ENCODE results near the gene NUP107. TPM values are rescaled to one million over a fixed set of nuclear protein-coding genes. Genes with fewer than 3 reads are reported as not detected.

NUP107 gene
- total and polyA plus RNA-seq, 8 donors: 5.7 to 99.1 (median 19.4) TPM

DNA sequence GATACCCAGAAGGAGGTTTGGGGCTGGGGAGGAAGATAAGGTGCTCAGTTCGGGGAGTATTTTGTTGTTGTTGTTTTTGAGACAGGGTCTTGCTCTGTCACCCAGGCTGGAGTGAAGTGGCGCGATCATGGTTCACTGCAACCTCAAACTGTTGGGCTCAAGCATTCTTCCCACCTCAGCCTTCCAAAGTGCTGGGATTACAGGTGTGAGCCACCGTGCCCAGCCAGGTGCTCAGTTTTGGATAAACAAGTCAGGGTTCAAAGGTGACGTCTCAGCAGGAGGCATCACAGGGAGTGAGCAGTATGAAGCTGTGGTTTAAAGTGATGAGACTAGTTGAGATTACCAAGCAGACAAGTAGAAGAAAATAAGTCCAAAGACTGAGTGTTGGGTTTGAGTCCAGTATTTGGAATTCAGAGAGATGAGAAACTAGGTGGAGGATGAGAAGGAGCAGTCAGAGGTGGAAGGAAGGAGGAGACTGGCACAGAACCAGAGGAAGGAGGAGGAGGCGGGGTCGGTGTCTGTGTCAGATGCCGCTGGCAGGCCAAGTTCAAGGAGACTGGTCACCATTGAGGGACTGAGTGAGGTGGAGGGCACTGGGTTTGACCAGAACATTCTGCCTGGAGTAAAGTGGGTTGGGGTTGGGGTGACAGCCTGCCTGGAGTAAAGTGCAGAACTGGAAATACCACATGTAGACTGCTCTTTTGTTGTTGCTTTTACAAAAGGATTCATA lies 75.3 kb downstream of the NUP107 start:
- Histone ChIP-seq H3K27me3 (no peaks in the 10 kb centered on the region), H3K4me1 (no peaks in the 10 kb centered on the region), H3K4me3 (no peak overlapping the region), H3K36me3 (peaks cover 9 to 90% (median 78%) of the 10 kb centered on the region in 4 donors), H3K27ac (no peak overlapping the region), H3K9me3 (no peaks in the 10 kb centered on the region)
- 81 to 87% (median 84%) methylated on average over 8 of the region's 8 CpGs for WGBS, 5 donors
- no peak for DNase-seq
- intact Hi-C loops (cut with DNase I; ENCODE audit: low total_unique reads): no loop called here
- TF ChIP-seq, protein P1, sequence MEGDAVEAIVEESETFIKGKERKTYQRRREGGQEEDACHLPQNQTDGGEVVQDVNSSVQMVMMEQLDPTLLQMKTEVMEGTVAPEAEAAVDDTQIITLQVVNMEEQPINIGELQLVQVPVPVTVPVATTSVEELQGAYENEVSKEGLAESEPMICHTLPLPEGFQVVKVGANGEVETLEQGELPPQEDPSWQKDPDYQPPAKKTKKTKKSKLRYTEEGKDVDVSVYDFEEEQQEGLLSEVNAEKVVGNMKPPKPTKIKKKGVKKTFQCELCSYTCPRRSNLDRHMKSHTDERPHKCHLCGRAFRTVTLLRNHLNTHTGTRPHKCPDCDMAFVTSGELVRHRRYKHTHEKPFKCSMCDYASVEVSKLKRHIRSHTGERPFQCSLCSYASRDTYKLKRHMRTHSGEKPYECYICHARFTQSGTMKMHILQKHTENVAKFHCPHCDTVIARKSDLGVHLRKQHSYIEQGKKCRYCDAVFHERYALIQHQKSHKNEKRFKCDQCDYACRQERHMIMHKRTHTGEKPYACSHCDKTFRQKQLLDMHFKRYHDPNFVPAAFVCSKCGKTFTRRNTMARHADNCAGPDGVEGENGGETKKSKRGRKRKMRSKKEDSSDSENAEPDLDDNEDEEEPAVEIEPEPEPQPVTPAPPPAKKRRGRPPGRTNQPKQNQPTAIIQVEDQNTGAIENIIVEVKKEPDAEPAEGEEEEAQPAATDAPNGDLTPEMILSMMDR (IDR thresholded peaks at IDR 0.05): no peak
- no peak for TF ChIP-seq POLR2A (IDR thresholded peaks at IDR 0.05)
- TF ChIP-seq POLR2AphosphoS5 (IDR thresholded peaks at IDR 0.05): no peak
- no peak for TF ChIP-seq EP300 (IDR thresholded peaks at IDR 0.05)

DNA sequence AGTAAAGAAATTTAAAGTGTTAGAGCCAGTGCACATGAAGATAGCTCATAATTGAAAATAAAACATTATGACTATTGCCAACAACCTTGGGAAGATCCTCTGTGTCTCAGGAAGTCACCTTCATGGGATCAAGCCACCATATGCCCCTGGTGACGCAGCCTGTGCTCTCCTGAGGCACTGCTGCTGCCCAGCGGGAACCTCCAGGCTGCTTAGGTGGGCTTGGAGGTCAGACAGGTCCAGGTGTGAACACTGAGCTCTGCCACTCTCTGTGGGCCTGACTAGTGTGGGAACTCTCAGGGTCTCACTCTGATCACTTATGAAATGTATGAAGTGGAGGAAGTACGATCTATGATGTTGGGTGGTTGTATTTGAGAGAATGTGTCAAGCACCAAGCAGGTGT lies 75.9 kb downstream of the NUP107 start:
- 93 to 99% (median 97%) methylated on average over 3 of the region's 3 CpGs for WGBS, 5 donors
- Histone ChIP-seq H3K4me3 (no peak overlapping the region), H3K36me3 (peaks cover 11 to 91% (median 77%) of the 10 kb centered on the region in 4 donors), H3K27ac (no peak overlapping the region), H3K9me3 (no peaks in the 10 kb centered on the region), H3K4me1 (no peaks in the 10 kb centered on the region), H3K27me3 (no peaks in the 10 kb centered on the region)
- TF ChIP-seq POLR2A (IDR thresholded peaks at IDR 0.05) (no peak), POLR2AphosphoS5 (IDR thresholded peaks at IDR 0.05) (no peak), EP300 (IDR thresholded peaks at IDR 0.05) (no peak)
- TF ChIP-seq, protein P1 (IDR thresholded peaks at IDR 0.05): no peak
- DNase-seq: no peak
- intact Hi-C loops (cut with DNase I; ENCODE audit: low total_unique reads): no loop called here

DNA sequence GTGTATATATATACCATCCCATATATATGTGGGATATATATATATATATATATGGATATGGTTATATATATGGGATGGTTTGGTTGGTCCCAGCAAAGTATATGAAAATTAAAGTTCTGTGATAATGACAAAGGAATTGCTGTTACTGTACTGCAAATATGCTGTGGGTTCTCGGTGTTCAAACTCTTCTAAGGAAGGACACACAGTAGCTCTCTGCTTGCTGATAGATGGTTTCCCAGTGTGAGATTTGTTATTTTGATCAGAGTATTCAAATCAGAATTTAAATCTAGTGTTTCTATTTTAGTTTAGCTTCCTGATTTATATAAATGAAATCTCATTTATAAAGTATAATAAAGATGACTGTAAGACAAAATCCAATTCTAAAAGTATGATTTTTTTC lies 78.9 kb downstream of the NUP107 start:
- DNase-seq: no peak
- intact Hi-C loops (cut with DNase I; ENCODE audit: low total_unique reads): no loop called here
- H3K4me3 ChIP-seq: no peak overlapping the region
- no peak for TF ChIP-seq EP300 (IDR thresholded peaks at IDR 0.05)
- TF ChIP-seq, protein P1 (IDR thresholded peaks at IDR 0.05): no peak
- no peak for TF ChIP-seq POLR2AphosphoS5 (IDR thresholded peaks at IDR 0.05)
- no peak for TF ChIP-seq POLR2A (IDR thresholded peaks at IDR 0.05)
- H3K4me1 ChIP-seq: no peaks in the 10 kb centered on the region
- H3K9me3 ChIP-seq: no peaks in the 10 kb centered on the region
- WGBS, 5 donors: 94 to 98% (median 94%) methylated on average over 1 of the region's 1 CpG
- H3K27me3 ChIP-seq: no peaks in the 10 kb centered on the region
- H3K27ac ChIP-seq: no peak overlapping the region
- H3K36me3 ChIP-seq: peaks cover 7 to 81% (median 56%) of the 10 kb centered on the region in 4 donors

GRCh38 chr12:68766646-68767045 lies 79.9 kb downstream of the NUP107 start:
- Histone ChIP-seq H3K27me3 (no peaks in the 10 kb centered on the region), H3K4me1 (no peaks in the 10 kb centered on the region), H3K36me3 (peaks cover 7 to 72% (median 47%) of the 10 kb centered on the region in 4 donors), H3K27ac (no peak overlapping the region), H3K4me3 (no peak overlapping the region), H3K9me3 (no peaks in the 10 kb centered on the region)
- TF ChIP-seq EP300 (IDR thresholded peaks at IDR 0.05) (no peak), POLR2AphosphoS5 (IDR thresholded peaks at IDR 0.05) (no peak), POLR2A (IDR thresholded peaks at IDR 0.05) (no peak)
- TF ChIP-seq, protein P1 (IDR thresholded peaks at IDR 0.05): no peak
- intact Hi-C loops (cut with DNase I; ENCODE audit: low total_unique reads): no loop called here
- no peak for DNase-seq
- WGBS, 5 donors: 75 to 96% (median 90%) methylated on average over 2 of the region's 2 CpGs
